HCT116 (cell line): ENCODE results near the gene DENND10.

Experiments
- CTCF ChIP-seq, 3 experiments: fragments of 200-600 bp in 1 of 3; sonication (generic) in 1 of 3; IDR thresholded peaks in 2 of 3; conservative IDR thresholded peaks in 1 of 3; 2 replicates each; pipeline ENCODE4 v1.5.1; 2012 to 2017; ENCODE audit warnings: low read depth in 2 of 3, low read length in 2 of 3, antibody characterized with exemption in 1 of 3, borderline replicate concordance in 1 of 3, control low read depth in 1 of 3, mild to moderate bottlenecking in 1 of 3, mixed read lengths in 1 of 3, mixed run types in 1 of 3, moderate library complexity in 1 of 3; ENCODE audit not compliant: insufficient read depth in 1 of 3
- POLR2A ChIP-seq: IDR thresholded peaks from 2 replicates; pipeline ENCODE4 v1.7.0; 2011; ENCODE audit warnings: borderline replicate concordance; ENCODE audit not compliant: insufficient read depth, insufficient read length; ENCODE audit errors: extremely low read depth

DNA sequence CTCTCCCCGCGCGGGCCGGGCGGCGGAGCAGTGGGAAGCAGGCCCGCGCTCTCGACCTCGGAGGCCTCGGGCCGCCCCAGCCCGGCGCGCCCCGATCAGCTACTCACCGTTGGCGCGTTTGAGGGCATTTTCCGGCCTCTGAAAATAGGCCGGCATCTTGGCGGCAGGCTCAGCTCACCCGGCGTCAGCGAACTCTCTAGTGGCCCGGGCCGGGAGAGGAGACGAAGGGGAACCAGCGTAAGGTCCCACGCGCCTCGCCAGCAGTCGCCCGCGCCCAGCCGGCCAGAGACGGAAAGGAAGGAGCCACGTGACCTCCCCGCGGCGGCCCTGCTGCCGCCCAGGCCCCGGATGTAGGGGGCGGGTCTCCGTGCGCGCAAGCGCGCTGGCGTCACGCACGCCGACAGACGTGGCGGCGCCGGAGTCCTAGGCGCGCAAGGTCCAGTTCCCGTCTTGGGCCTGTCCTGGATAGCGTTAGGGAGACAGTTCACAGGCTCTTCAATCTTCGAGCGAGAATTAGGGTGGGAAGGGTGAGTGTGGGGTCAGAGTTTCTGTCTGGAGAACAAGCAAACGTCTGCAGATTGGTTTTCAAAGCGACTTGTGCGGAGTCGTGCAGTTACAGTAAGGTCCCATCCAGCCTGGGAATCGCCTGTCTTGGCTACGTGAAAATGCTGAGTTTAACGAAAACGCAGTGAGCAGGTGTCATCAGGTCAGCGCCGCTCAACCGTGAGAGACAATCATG lies 23.2 kb upstream of the DENND10 start, which contains the start of gene EIF3A:
- TF ChIP-seq CTCF (IDR thresholded peaks at IDR 0.05 in 2 of 3, conservative IDR thresholded peaks at IDR 0.05 in 1 of 3; ENCODE audit: borderline replicate concordance in 1 of 3, insufficient read depth in 1 of 3, low read depth in 2 of 3, low read length in 2 of 3): no peak
- peak; percentile 99 for TF ChIP-seq POLR2A
